PFSK-1 (cell line): ENCODE measurements around the gene FGF11. TPM values are rescaled to one million over a fixed set of nuclear protein-coding genes. Genes with fewer than 3 reads are reported as not detected.
A peak's percentile ranks its signal among the peaks of the same experiment; 100 is the strongest.

Experiments
- FOXP2 ChIP-seq: optimal IDR thresholded peaks from 2 replicates; pipeline ENCODE3; 2011; ENCODE audit warnings: borderline replicate concordance, control low read depth, inconsistent platforms; ENCODE audit not compliant: insufficient read depth; ENCODE audit errors: extremely low read length, extremely low read depth
- POLR2AphosphoS5 ChIP-seq: IDR thresholded peaks from 2 replicates; pipeline ENCODE4 v1.6.1; 2012; ENCODE audit warnings: low read depth, mild to moderate bottlenecking, control low read depth, low read length, moderate library complexity
- SIN3A ChIP-seq: IDR thresholded peaks from 2 replicates; pipeline ENCODE4 v1.6.1; 2012; ENCODE audit warnings: mild to moderate bottlenecking, low read length, moderate library complexity, borderline replicate concordance; ENCODE audit not compliant: insufficient read depth
- TAF1 ChIP-seq: IDR thresholded peaks from 2 replicates; pipeline ENCODE4 v1.6.1; 2012; ENCODE audit warnings: low read length, control low read depth, borderline replicate concordance; ENCODE audit not compliant: insufficient read depth
- polyA plus RNA-seq: library from polyadenylated mRNA; unstranded; fragments of >200 nt; gene quantifications from one replicate; pipeline ENCODE4 v1.2.1, GENCODE V29; 2012; ENCODE audit warnings: low read depth, missing spikeins; ENCODE audit not compliant: insufficient read length
- TF ChIP-seq, protein P1 (sequence below), 2 experiments: IDR thresholded peaks; 2 replicates each; pipeline versions ENCODE4 v1.6.1 to v1.8.0; 2011 to 2012; ENCODE audit warnings: low read depth in 2 of 2, low read length in 2 of 2, control low read depth in 1 of 2, inconsistent platforms in 1 of 2, mild to moderate bottlenecking in 1 of 2, moderate library complexity in 1 of 2; ENCODE audit not compliant: insufficient read depth in 1 of 2

Gene FGF11
- polyA plus RNA-seq, result 3.4 TPM

DNA sequence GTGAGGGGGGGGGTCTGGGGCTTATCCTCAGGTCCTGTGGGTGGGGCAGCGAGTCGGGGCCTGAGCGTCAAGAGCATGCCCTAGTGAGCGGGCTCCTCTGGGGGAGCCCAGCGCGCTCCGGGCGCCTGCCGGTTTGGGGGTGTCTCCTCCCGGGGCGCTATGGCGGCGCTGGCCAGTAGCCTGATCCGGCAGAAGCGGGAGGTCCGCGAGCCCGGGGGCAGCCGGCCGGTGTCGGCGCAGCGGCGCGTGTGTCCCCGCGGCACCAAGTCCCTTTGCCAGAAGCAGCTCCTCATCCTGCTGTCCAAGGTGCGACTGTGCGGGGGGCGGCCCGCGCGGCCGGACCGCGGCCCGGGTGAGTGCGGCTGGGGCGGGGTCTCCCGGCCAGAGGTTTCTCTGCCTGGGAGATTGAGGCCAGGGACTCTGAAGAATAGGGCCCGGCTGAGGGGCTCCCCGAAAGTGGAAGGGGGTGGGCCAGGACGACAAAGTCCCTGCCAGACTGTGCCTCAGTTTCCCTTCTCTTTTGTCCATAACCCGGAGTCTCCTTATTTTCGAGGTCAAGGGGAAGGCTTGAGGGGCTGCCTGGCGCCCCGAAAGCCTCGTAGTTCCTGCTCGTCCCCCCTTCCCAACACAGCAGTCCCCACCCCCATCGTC, at the start of gene FGF11:
FGF11 (plus strand) TSS at position 51 of the 651 bp plus-strand sequence; CDS start at position 160, 109 bp downstream.
- TF ChIP-seq SIN3A, result no peak
- TF ChIP-seq, protein P1, sequence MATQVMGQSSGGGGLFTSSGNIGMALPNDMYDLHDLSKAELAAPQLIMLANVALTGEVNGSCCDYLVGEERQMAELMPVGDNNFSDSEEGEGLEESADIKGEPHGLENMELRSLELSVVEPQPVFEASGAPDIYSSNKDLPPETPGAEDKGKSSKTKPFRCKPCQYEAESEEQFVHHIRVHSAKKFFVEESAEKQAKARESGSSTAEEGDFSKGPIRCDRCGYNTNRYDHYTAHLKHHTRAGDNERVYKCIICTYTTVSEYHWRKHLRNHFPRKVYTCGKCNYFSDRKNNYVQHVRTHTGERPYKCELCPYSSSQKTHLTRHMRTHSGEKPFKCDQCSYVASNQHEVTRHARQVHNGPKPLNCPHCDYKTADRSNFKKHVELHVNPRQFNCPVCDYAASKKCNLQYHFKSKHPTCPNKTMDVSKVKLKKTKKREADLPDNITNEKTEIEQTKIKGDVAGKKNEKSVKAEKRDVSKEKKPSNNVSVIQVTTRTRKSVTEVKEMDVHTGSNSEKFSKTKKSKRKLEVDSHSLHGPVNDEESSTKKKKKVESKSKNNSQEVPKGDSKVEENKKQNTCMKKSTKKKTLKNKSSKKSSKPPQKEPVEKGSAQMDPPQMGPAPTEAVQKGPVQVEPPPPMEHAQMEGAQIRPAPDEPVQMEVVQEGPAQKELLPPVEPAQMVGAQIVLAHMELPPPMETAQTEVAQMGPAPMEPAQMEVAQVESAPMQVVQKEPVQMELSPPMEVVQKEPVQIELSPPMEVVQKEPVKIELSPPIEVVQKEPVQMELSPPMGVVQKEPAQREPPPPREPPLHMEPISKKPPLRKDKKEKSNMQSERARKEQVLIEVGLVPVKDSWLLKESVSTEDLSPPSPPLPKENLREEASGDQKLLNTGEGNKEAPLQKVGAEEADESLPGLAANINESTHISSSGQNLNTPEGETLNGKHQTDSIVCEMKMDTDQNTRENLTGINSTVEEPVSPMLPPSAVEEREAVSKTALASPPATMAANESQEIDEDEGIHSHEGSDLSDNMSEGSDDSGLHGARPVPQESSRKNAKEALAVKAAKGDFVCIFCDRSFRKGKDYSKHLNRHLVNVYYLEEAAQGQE (IDR thresholded peaks at IDR 0.05; ENCODE audit: insufficient read depth in 1 of 2, low read depth in 2 of 2, low read length in 2 of 2), result peak; percentile 27 to 45; a peak in 1 of 4 replicates
- no peak for TF ChIP-seq POLR2AphosphoS5

DNA sequence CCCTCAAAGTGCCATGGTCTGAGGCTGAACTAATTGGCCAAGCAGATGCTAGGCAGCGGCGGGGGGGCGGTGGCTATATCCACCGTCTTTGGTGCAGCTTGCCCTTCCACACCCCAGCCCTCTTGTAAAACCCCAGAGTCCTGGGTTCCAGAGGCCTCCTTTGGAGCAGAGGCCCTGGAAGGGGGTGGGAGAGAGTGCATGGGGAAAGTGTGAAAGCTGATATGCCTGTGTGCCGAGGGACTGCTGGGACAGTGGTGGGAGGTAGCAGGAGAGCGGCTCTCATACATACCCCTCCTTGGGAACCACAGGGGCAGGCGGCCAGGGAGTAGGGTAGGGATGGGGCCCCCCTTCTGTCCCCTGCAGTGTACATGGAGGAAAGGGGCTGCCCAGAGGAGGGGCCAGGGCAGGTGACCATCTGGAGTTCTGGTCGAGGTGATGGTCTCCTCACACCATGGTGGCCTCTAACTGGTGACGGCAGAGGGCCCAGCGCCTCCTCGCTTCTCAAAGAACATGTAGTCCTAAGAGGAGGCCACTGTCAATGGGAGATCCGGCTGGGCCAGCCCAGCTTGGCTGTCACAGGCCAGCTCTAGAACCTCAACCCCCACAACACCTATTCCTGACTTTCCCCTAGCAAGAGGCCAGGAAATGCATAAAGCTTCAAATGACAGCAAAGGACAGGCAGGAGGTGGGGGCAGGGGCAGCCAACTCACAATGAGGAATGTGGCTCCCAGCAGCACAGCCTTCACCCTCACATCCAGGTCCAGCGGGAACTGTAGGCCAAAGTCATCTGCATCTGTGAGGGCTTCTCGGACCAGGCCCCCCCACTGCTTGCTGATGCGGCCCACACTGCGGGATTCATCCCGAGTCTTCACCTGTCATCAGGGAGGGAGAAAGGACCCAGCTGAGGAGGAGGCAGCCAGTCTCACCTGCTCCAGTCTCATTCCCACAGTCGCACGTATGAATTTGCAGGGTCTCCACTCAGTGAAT, 49.1 kb upstream of the FGF11 start:
- no peak for TF ChIP-seq TAF1
- TF ChIP-seq POLR2AphosphoS5, result no peak
- TF ChIP-seq SIN3A, result no peak
- TF ChIP-seq FOXP2, result no peak
- TF ChIP-seq, protein P1 (IDR thresholded peaks at IDR 0.05; ENCODE audit: insufficient read depth in 1 of 2, low read depth in 2 of 2, low read length in 2 of 2), result no peak

DNA sequence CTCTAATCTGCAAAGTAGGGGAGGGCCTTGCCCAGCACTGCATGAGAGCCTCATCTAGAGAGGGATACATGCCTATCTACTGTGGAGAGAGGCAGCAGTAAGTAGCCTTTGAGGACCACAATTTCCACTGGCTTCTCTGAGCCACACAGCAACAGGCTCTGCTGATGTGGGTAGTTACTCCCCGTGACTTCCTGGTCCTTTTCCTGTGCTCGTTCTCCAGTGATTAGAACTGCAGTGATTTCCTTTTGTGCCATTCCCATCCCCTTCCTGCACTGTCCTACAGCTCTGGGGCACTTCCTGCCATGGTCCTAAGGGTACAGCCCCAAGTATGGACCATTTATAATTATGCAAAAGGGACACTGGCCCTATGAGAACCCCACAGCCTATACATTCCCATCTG, 48.0 kb upstream of the FGF11 start:
- no peak for TF ChIP-seq SIN3A
- TF ChIP-seq, protein P1 (IDR thresholded peaks at IDR 0.05; ENCODE audit: insufficient read depth in 1 of 2, low read depth in 2 of 2, low read length in 2 of 2), result no peak
- no peak for TF ChIP-seq FOXP2

DNA sequence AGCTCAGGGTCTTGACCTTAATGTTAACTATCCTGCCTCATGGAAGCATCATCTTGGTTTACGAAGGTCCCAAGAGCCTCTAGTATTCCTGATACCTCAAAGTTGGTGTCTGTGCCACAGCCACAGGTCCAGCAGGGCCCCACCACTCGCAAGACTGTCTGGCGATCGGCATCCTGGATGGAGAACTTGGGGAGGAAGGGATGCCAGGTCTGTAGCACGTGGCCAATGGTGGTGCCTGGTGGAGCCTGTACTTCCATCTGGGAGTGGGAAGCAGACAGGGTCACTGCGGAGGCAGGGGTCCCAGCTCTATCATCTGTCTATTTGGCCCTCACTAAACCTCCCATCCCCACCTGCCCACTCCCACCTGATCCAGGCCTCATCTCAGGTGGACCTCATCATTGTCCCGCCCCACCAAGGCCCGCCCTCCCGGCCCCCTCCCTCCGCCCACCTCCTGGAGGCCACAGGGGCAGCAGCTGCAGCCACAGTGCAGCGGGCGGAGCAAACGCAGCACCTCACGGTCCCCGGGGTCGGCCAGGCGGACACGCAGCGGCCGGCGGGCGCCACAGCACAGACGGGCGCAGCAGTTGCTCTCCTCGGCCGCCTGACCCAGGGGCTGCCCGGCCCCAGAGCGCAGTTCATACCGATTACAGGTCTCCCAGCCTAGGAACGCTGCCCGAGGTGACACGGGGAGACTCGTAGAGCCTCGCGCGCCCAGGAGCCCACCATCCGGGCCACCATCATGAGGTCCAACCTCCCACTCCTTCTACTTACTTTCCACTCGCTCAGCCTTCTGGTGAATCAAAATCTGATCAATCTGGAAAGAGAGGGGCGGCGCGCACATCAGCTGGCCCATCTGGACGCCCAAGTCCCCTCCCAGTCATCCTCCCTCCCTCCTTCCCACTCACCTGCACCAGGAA, 46.4 kb upstream of the FGF11 start:
- TF ChIP-seq POLR2AphosphoS5, result no peak
- no peak for TF ChIP-seq FOXP2
- no peak for TF ChIP-seq SIN3A
- no peak for TF ChIP-seq TAF1
- TF ChIP-seq, protein P1 (IDR thresholded peaks at IDR 0.05; ENCODE audit: insufficient read depth in 1 of 2, low read depth in 2 of 2, low read length in 2 of 2), result no peak
